ENCODE results near the gene UGT1A8.
"Not testable (repeated sequence)": the region's sequence is repeated elsewhere in the genome, so short reads cannot be mapped to it uniquely, and the experiment has no call there.

Gene UGT1A8

GRCh38 chr2:233643128-233643527, 25.7 kb downstream of the UGT1A8 start:
- DNase-seq (ENCODE audit: low read depth) = no peak

GRCh38 chr2:233646033-233646432, 28.6 kb downstream of the UGT1A8 start:
- DNase-seq (ENCODE audit: low read depth) = not testable (repeated sequence)

- DNase-seq (ENCODE audit: low read depth) = no peak
Measured at GRCh38 chr2:233650981-233651380, 33.5 kb downstream of the UGT1A8 start.

GRCh38 chr2:233651430-233651829, 34.0 kb downstream of the UGT1A8 start:
- no peak for DNase-seq (ENCODE audit: low read depth)

- no peak for DNase-seq (ENCODE audit: low read depth)
Measured at GRCh38 chr2:233654501-233654900, 37.1 kb downstream of the UGT1A8 start.

- no peak for DNase-seq (ENCODE audit: low read depth)
Measured at GRCh38 chr2:233655043-233655442, 37.6 kb downstream of the UGT1A8 start.

- DNase-seq (ENCODE audit: low read depth) = not testable (repeated sequence)
Measured at GRCh38 chr2:233655943-233656342, 38.5 kb downstream of the UGT1A8 start.

GRCh38 chr2:233656443-233656842, 39.0 kb downstream of the UGT1A8 start:
- DNase-seq (ENCODE audit: low read depth) = no peak

- no peak for DNase-seq (ENCODE audit: low read depth)
Measured at GRCh38 chr2:233658610-233659009, 41.2 kb downstream of the UGT1A8 start.

- no peak for DNase-seq (ENCODE audit: low read depth)
Measured at GRCh38 chr2:233663911-233664310, 46.5 kb downstream of the UGT1A8 start.

GRCh38 chr2:233668605-233669260, 51.3 kb downstream of the UGT1A8 start:
- no peak for DNase-seq (ENCODE audit: low read depth)

- DNase-seq (ENCODE audit: low read depth) = no peak
Measured at GRCh38 chr2:233671290-233672161, 54.1 kb downstream of the UGT1A8 start, which contains the start of gene UGT1A9. UGT1A9 (plus strand) TSS chr2:233671898; CDS start chr2:233671935, 37 bp downstream.

- DNase-seq (ENCODE audit: low read depth) = no peak
Measured at GRCh38 chr2:233672886-233673285, 55.5 kb downstream of the UGT1A8 start.

GRCh38 chr2:233673896-233674295, 56.5 kb downstream of the UGT1A8 start:
- DNase-seq (ENCODE audit: low read depth) = no peak

- no peak for DNase-seq (ENCODE audit: low read depth)
Measured at GRCh38 chr2:233674314-233674713, 56.9 kb downstream of the UGT1A8 start.

- DNase-seq (ENCODE audit: low read depth) = no peak
Measured at GRCh38 chr2:233674995-233675394, 57.6 kb downstream of the UGT1A8 start.

- no peak for DNase-seq (ENCODE audit: low read depth)
Measured at GRCh38 chr2:233676046-233676445, 58.6 kb downstream of the UGT1A8 start.

GRCh38 chr2:233679196-233679595, 61.8 kb downstream of the UGT1A8 start:
- DNase-seq (ENCODE audit: low read depth) = no peak

GRCh38 chr2:233680361-233681045, 63.1 kb downstream of the UGT1A8 start:
- DNase-seq (ENCODE audit: low read depth) = no peak

GRCh38 chr2:233681521-233682099, 64.2 kb downstream of the UGT1A8 start, which contains the start of gene UGT1A7:
UGT1A7 (plus strand) TSS chr2:233681901; CDS start chr2:233681938, 37 bp downstream.
- DNase-seq (ENCODE audit: low read depth) = no peak

GRCh38 chr2:233684640-233685039, 67.2 kb downstream of the UGT1A8 start:
- DNase-seq (ENCODE audit: low read depth) = no peak

- DNase-seq (ENCODE audit: low read depth) = no peak
Measured at GRCh38 chr2:233686928-233687327, 69.5 kb downstream of the UGT1A8 start.
